ENCODE data around the gene ITPR1.

ITPR1 gene

GRCh38 chr3:4454142-4454541 lies 39.0 kb upstream of the ITPR1 start:
- TF ChIP-seq TAF1 (IDR thresholded peaks at IDR 0.05; ENCODE audit: borderline replicate concordance, insufficient read depth, low read length) (no peak), SIN3A (IDR thresholded peaks at IDR 0.05; ENCODE audit: borderline replicate concordance, insufficient read depth, low read length) (no peak), FOXP2 (optimal IDR thresholded peaks at IDR 0.05; ENCODE audit: borderline replicate concordance, extremely low read depth, extremely low read length, insufficient read depth) (no peak), POLR2AphosphoS5 (IDR thresholded peaks at IDR 0.05; ENCODE audit: low read depth, low read length) (no peak)
- TF ChIP-seq, protein P1, sequence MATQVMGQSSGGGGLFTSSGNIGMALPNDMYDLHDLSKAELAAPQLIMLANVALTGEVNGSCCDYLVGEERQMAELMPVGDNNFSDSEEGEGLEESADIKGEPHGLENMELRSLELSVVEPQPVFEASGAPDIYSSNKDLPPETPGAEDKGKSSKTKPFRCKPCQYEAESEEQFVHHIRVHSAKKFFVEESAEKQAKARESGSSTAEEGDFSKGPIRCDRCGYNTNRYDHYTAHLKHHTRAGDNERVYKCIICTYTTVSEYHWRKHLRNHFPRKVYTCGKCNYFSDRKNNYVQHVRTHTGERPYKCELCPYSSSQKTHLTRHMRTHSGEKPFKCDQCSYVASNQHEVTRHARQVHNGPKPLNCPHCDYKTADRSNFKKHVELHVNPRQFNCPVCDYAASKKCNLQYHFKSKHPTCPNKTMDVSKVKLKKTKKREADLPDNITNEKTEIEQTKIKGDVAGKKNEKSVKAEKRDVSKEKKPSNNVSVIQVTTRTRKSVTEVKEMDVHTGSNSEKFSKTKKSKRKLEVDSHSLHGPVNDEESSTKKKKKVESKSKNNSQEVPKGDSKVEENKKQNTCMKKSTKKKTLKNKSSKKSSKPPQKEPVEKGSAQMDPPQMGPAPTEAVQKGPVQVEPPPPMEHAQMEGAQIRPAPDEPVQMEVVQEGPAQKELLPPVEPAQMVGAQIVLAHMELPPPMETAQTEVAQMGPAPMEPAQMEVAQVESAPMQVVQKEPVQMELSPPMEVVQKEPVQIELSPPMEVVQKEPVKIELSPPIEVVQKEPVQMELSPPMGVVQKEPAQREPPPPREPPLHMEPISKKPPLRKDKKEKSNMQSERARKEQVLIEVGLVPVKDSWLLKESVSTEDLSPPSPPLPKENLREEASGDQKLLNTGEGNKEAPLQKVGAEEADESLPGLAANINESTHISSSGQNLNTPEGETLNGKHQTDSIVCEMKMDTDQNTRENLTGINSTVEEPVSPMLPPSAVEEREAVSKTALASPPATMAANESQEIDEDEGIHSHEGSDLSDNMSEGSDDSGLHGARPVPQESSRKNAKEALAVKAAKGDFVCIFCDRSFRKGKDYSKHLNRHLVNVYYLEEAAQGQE (IDR thresholded peaks at IDR 0.05; ENCODE audit: insufficient read depth in 1 of 2, low read depth in 2 of 2, low read length in 2 of 2) = no peak

GRCh38 chr3:4458961-4459360 lies 34.2 kb upstream of the ITPR1 start:
- TF ChIP-seq SIN3A (IDR thresholded peaks at IDR 0.05; ENCODE audit: borderline replicate concordance, insufficient read depth, low read length) (no peak), TAF1 (IDR thresholded peaks at IDR 0.05; ENCODE audit: borderline replicate concordance, insufficient read depth, low read length) (no peak)

DNA sequence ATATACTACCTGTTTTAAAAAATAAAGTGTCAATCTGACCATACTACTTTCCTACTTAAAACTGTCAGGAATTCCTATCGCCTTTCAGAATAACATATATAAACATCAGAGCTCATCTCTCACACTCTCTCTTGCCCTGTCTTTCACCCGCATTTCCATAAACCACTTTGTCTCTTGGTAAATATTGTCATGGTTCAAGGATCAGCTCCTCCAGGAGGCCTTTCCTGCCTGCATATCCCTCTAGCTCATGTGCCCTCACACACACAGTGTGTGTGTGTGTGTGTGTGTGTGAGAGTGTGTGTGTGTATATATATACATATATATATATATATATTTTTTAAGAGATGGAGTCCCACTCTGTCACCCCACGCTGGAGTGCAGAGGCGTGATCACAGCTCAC lies 32.8 kb upstream of the ITPR1 start:
- TF ChIP-seq, protein P1 (IDR thresholded peaks at IDR 0.05; ENCODE audit: insufficient read depth in 1 of 2, low read depth in 2 of 2, low read length in 2 of 2) = no peak
- TF ChIP-seq TAF1 (IDR thresholded peaks at IDR 0.05; ENCODE audit: borderline replicate concordance, insufficient read depth, low read length) (no peak), POLR2AphosphoS5 (IDR thresholded peaks at IDR 0.05; ENCODE audit: low read depth, low read length) (no peak), SIN3A (IDR thresholded peaks at IDR 0.05; ENCODE audit: borderline replicate concordance, insufficient read depth, low read length) (no peak), FOXP2 (optimal IDR thresholded peaks at IDR 0.05; ENCODE audit: borderline replicate concordance, extremely low read depth, extremely low read length, insufficient read depth) (no peak)

GRCh38 chr3:4461468-4462090 lies 31.6 kb upstream of the ITPR1 start:
- TF ChIP-seq TAF1 (IDR thresholded peaks at IDR 0.05; ENCODE audit: borderline replicate concordance, insufficient read depth, low read length) (no peak), FOXP2 (optimal IDR thresholded peaks at IDR 0.05; ENCODE audit: borderline replicate concordance, extremely low read depth, extremely low read length, insufficient read depth) (no peak), SIN3A (IDR thresholded peaks at IDR 0.05; ENCODE audit: borderline replicate concordance, insufficient read depth, low read length) (no peak), POLR2AphosphoS5 (IDR thresholded peaks at IDR 0.05; ENCODE audit: low read depth, low read length) (no peak)
- TF ChIP-seq, protein P1 (IDR thresholded peaks at IDR 0.05; ENCODE audit: insufficient read depth in 1 of 2, low read depth in 2 of 2, low read length in 2 of 2) = no peak

DNA sequence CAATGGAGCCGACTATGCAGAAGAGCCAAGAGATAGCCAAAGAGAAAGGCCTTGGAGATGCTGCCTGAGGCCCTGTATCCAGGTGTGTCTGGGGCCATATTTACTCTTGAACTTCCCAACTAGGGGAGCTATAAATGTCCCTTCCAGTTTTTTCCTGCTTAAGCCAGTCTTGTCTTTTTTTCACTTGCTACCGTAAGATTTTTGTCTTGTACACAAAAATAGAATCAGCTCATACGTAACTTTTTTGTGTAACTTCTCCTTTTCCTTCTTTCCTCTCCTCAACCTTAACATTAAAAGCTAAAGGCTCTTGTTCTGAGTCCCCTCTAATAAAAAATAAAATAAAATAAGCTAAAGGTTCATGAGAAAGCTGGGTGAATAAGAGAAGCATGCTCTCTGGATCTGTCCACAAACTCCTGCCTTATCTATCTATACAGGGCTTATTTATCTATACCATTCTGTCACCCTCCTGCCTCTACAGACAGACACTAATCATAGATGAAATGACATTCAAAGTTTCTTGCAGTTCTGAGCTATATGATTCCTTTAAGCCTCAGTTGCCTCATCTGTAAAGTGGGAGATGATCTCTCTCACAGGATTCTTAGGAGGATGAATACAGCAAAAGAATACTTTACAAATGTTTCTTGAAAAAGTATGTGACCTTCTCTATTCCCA lies 30.6 kb upstream of the ITPR1 start:
- TF ChIP-seq FOXP2 (optimal IDR thresholded peaks at IDR 0.05; ENCODE audit: borderline replicate concordance, extremely low read depth, extremely low read length, insufficient read depth) (no peak), SIN3A (IDR thresholded peaks at IDR 0.05; ENCODE audit: borderline replicate concordance, insufficient read depth, low read length) (no peak), POLR2AphosphoS5 (IDR thresholded peaks at IDR 0.05; ENCODE audit: low read depth, low read length) (no peak), TAF1 (IDR thresholded peaks at IDR 0.05; ENCODE audit: borderline replicate concordance, insufficient read depth, low read length) (no peak)
- TF ChIP-seq, protein P1 (IDR thresholded peaks at IDR 0.05; ENCODE audit: insufficient read depth in 1 of 2, low read depth in 2 of 2, low read length in 2 of 2) = no peak

Measured in PFSK-1 (cell line).